Endodermal cell (in vitro differentiated cells): ENCODE results near the gene IKZF1. TPM values are rescaled to one million over a fixed set of nuclear protein-coding genes. Genes with fewer than 3 reads are reported as not detected.

Experiments used
- DNase-seq: peaks from one replicate; pipeline ENCODE4 v3.0.0-alpha.2; 2017
- H3K27ac ChIP-seq: 2 replicates; pipeline ENCODE4 v1.5.1; 2013; ENCODE audit warnings: mild to moderate bottlenecking, low read depth, low read length, moderate library complexity
- H3K27me3 ChIP-seq: 2 replicates; pipeline ENCODE4 v1.6.1; 2013; ENCODE audit warnings: mild to moderate bottlenecking, low read length, moderate library complexity; ENCODE audit not compliant: insufficient read depth, control insufficient read depth, poor library complexity, severe bottlenecking
- H3K36me3 ChIP-seq: 2 replicates; pipeline ENCODE4 v1.7.0; 2013; ENCODE audit warnings: mild to moderate bottlenecking, low read length, moderate library complexity; ENCODE audit not compliant: control insufficient read depth, insufficient read depth
- H3K4me1 ChIP-seq: one replicate; pipeline ENCODE4 v1.7.0; 2013; ENCODE audit warnings: low read length; ENCODE audit not compliant: control insufficient read depth, insufficient read depth
- H3K4me3 ChIP-seq: 2 replicates; pipeline ENCODE4 v1.5.1; 2013; ENCODE audit warnings: mild to moderate bottlenecking, low read length, moderate library complexity
- H3K9ac ChIP-seq: 2 replicates; pipeline ENCODE4 v1.6.1; 2013; ENCODE audit warnings: mild to moderate bottlenecking, low read length, moderate library complexity; ENCODE audit not compliant: poor library complexity, severe bottlenecking; ENCODE audit errors: extremely low read depth
- H3K9me3 ChIP-seq: 2 replicates; pipeline ENCODE4 v1.6.1; 2013; ENCODE audit warnings: mild to moderate bottlenecking, low read length, moderate library complexity; ENCODE audit not compliant: control insufficient read depth
- H3K27ac Mint-ChIP-seq: 2 replicates; pipeline ENCODE4 v1.8.0; 2020; ENCODE audit warnings: mixed read lengths
- H3K27me3 Mint-ChIP-seq: 2 replicates; pipeline ENCODE4 v1.8.0; 2021; ENCODE audit warnings: mild to moderate bottlenecking, mixed read lengths; ENCODE audit not compliant: insufficient read depth
- H3K36me3 Mint-ChIP-seq: 2 replicates; pipeline ENCODE4 v1.8.0; 2020; ENCODE audit warnings: low read depth, mixed read lengths
- H3K4me1 Mint-ChIP-seq: 2 replicates; pipeline ENCODE4 v1.8.0; 2020; ENCODE audit warnings: mixed read lengths
- H3K4me3 Mint-ChIP-seq: 2 replicates; pipeline ENCODE4 v1.8.0; 2020; ENCODE audit warnings: mild to moderate bottlenecking, moderate library complexity, mixed read lengths
- H3K9me3 Mint-ChIP-seq: 2 replicates; pipeline ENCODE4 v1.8.0; 2020; ENCODE audit warnings: mild to moderate bottlenecking, mixed read lengths
- WGBS, 2 experiments: methylation state at CpG; one replicate each; pipeline versions ENCODE4 v1.1.5 to v1.1.7; 2013; ENCODE audit warnings: missing lambda C conversion rate in 2 of 2, mixed read lengths in 1 of 2; ENCODE audit not compliant: insufficient coverage in 1 of 2, insufficient read length in 1 of 2; 5-methylcytosine and 5-hydroxymethylcytosine counted together
- total RNA-seq, 2 donors: library from RNA; stranded (reverse); fragmentation: NEBNext Ultra II Directional in 1 of 2; extraction: Animal tissue kit (Norgen Biotek cat#: 25700) in 1 of 2; gene quantifications; 2 replicates in 1 of 2; 3 replicates in 1 of 2; pipeline ENCODE4 v1.2.1, GENCODE V29; 2021
- TF ChIP-seq, protein P1 (sequence below): fragments of 200-600 bp; sonication (generic); conservative IDR thresholded peaks from 2 replicates; pipeline ENCODE4 v1.5.0; 2021; ENCODE audit warnings: antibody characterized with exemption, mild to moderate bottlenecking

Gene IKZF1
- total RNA-seq, 2 donors from 2014 or later, result 0.44 to 0.55 TPM

GRCh38 chr7:50292165-50292757 is 12.3 kb upstream of the IKZF1 start:
- no peak overlapping the region for H3K27ac Mint-ChIP-seq
- H3K36me3 Mint-ChIP-seq, result no peaks in the 10 kb centered on the region
- no peak overlapping the region for H3K4me3 Mint-ChIP-seq
- Histone ChIP-seq H3K4me3 (no peak overlapping the region), H3K4me1 (no peaks in the 10 kb centered on the region), H3K9me3 (no peaks in the 10 kb centered on the region), H3K9ac (no peak overlapping the region), H3K27ac (no peak overlapping the region), H3K36me3 (no peaks in the 10 kb centered on the region), H3K27me3 (no peaks in the 10 kb centered on the region)
- TF ChIP-seq, protein P1, sequence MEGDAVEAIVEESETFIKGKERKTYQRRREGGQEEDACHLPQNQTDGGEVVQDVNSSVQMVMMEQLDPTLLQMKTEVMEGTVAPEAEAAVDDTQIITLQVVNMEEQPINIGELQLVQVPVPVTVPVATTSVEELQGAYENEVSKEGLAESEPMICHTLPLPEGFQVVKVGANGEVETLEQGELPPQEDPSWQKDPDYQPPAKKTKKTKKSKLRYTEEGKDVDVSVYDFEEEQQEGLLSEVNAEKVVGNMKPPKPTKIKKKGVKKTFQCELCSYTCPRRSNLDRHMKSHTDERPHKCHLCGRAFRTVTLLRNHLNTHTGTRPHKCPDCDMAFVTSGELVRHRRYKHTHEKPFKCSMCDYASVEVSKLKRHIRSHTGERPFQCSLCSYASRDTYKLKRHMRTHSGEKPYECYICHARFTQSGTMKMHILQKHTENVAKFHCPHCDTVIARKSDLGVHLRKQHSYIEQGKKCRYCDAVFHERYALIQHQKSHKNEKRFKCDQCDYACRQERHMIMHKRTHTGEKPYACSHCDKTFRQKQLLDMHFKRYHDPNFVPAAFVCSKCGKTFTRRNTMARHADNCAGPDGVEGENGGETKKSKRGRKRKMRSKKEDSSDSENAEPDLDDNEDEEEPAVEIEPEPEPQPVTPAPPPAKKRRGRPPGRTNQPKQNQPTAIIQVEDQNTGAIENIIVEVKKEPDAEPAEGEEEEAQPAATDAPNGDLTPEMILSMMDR, result no peak
- DNase-seq, result no peak
- H3K9me3 Mint-ChIP-seq, result no peaks in the 10 kb centered on the region
- H3K4me1 Mint-ChIP-seq, result no peaks in the 10 kb centered on the region
- peaks cover 4% of the 10 kb centered on the region for H3K27me3 Mint-ChIP-seq

DNA sequence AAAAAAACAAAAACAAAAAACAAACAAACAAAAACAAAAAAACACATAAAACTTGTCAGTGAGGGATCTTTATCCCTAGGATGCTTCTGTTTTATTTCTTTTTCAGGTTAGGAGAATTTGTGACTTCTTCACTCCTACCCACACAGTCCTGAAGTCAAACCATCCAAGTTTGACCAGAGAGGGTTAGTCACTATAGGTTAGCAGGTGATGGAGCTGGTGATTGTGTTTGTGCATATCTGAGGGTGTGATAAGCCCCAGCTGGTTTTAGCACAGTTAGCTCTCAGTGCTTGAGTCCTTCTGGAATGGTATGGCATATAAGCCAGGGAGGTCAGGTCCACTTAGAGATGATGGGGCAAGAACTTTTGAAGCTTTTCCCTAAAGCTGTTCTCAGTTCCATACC is 11.8 kb upstream of the IKZF1 start:
- H3K27me3 Mint-ChIP-seq, result peaks cover 6% of the 10 kb centered on the region
- no peak overlapping the region for H3K4me3 ChIP-seq
- H3K9me3 ChIP-seq, result no peaks in the 10 kb centered on the region
- H3K9ac ChIP-seq, result no peak overlapping the region
- H3K4me1 ChIP-seq, result no peaks in the 10 kb centered on the region
- no peaks in the 10 kb centered on the region for H3K4me1 Mint-ChIP-seq
- H3K9me3 Mint-ChIP-seq, result no peaks in the 10 kb centered on the region
- TF ChIP-seq, protein P1, result no peak
- H3K36me3 Mint-ChIP-seq, result no peaks in the 10 kb centered on the region
- no peak overlapping the region for H3K27ac Mint-ChIP-seq
- no peaks in the 10 kb centered on the region for H3K27me3 ChIP-seq
- no peak for DNase-seq
- H3K36me3 ChIP-seq, result no peaks in the 10 kb centered on the region
- H3K27ac ChIP-seq, result no peak overlapping the region
- no peak overlapping the region for H3K4me3 Mint-ChIP-seq

- no peaks in the 10 kb centered on the region for H3K4me1 Mint-ChIP-seq
- Histone ChIP-seq H3K9ac (no peak overlapping the region), H3K27ac (no peak overlapping the region), H3K27me3 (no peaks in the 10 kb centered on the region), H3K9me3 (no peaks in the 10 kb centered on the region), H3K36me3 (no peaks in the 10 kb centered on the region), H3K4me1 (no peaks in the 10 kb centered on the region), H3K4me3 (no peak overlapping the region)
- no peak overlapping the region for H3K27ac Mint-ChIP-seq
- no peak for DNase-seq
- H3K9me3 Mint-ChIP-seq, result no peaks in the 10 kb centered on the region
- TF ChIP-seq, protein P1, result no peak
- H3K36me3 Mint-ChIP-seq, result no peaks in the 10 kb centered on the region
- WGBS, 2 experiments, result 92 to 93% methylated on average over 7 of the region's 7 CpGs
- no peak overlapping the region for H3K4me3 Mint-ChIP-seq
- peaks cover 7% of the 10 kb centered on the region for H3K27me3 Mint-ChIP-seq
These were observed 10.9 kb upstream of the IKZF1 start for GRCh38 chr7:50293509-50294179.
